AG09319 (cell line): Measurements from ENCODE around the gene SNRNP200.

Source experiments
- DNase-seq: peaks from one replicate; pipeline ENCODE4 v3.0.0-alpha.2; 2010; ENCODE audit warnings: low read depth; ENCODE audit errors: extremely low read depth
- CTCF ChIP-seq: IDR thresholded peaks from 2 replicates; pipeline ENCODE4 v1.5.1; 2011; ENCODE audit warnings: low read depth, mild to moderate bottlenecking, inconsistent platforms, low read length, moderate library complexity

Gene SNRNP200

GRCh38 chr2:96324721-96325040 is 19.3 kb upstream of the SNRNP200 start:
- no peak for DNase-seq
- TF ChIP-seq CTCF: no peak

GRCh38 chr2:96323849-96324248 is 18.5 kb upstream of the SNRNP200 start:
- no peak for DNase-seq
- TF ChIP-seq CTCF: no peak

DNA sequence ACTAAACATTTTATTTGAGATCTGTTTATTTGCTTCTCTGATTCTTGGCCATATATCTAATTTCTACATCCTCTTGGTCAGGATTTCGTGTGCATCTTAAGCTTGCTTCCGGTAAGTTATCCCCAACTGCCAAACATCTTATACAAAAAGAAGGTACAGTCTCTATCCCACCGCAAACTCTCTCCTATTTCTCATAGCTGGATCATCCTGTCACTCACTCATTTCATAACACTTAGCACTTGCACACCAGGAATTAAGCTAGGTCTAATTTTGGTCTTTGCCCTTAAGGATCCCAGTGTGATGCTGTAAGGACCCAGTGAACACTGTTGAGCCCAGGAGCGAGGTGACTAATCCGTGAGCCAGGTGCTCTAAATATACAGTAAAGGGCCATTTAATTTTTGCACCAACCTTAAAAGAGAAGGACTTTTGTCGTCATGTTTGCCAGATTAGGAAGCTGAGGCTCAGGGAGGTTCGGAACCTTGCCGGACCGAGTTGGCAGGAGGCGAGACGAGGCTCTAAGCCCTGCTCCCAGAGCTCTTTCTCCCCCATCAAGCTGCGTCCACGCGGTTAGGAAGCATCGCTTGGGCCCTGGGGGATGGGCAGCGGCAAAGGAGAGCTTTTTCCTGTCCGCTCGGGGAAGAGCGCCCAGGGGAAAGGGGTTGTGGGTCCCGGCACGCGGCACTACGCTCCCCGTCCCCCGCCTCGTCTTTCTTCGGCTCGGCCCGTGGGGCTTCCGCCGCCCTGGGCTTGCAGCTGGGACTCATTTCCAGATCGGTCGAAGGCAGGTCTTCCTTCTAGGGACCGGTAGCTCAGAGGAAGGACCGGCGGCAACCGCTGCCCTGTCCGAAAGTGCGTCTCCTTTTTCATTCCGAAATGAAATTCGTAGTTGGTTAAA is 15.6 kb upstream of the SNRNP200 start:
- no peak for DNase-seq
- TF ChIP-seq CTCF: no peak

DNA sequence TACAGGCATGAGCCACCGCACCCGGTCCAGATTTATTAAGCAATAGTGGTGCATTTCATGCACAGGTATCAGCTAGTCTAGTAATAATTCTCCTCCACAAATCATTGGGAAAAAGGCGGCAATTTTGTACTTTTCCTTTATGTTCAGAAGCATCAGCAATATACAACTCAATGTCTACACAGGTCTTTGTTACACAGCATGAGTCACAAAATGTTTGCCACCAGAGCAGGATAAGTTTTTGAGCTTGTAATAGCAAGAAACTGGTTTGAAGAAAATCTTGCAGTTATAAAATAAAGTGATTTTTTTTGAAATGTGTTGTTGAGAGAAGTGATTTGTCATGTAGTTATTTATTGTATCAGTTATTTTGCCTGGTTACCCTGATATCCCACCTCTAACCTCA is 15.0 kb upstream of the SNRNP200 start:
- DNase-seq: no peak
- TF ChIP-seq CTCF: no peak

- no peak for DNase-seq
- no peak for TF ChIP-seq CTCF
Measured at GRCh38 chr2:96319396-96319795, 14.1 kb upstream of the SNRNP200 start.

GRCh38 chr2:96318723-96319122 is 13.4 kb upstream of the SNRNP200 start:
- DNase-seq: no peak
- no peak for TF ChIP-seq CTCF

GRCh38 chr2:96317584-96317997 is 12.2 kb upstream of the SNRNP200 start:
- TF ChIP-seq CTCF: no peak
- DNase-seq: no peak
